Mucosa of descending colon (tissue), 3 donors: ENCODE data around the gene PSMD1. TPM values are rescaled to one million over a fixed set of nuclear protein-coding genes. Genes with fewer than 3 reads are reported as not detected.

Experiments
- ATAC-seq: fragments of 200-7000 bp; cut with Tn5 transposase; one replicate; pipeline ENCODE4 v1.9.1; 2020; ENCODE audit warnings: mild to moderate bottlenecking, moderate library complexity
- DNase-seq, 3 donors: peaks; one replicate each; pipeline ENCODE4 v3.0.0-alpha.2; 2020
- H3K36me3 ChIP-seq: fragments of 200-600 bp; one replicate; pipeline ENCODE4 v1.8.0; 2021; ENCODE audit warnings: low read depth, mild to moderate bottlenecking
- H3K4me1 ChIP-seq: fragments of 200-600 bp; one replicate; pipeline ENCODE4 v1.8.0; 2021; ENCODE audit warnings: low read depth, mild to moderate bottlenecking
- H3K4me3 ChIP-seq: fragments of 200-600 bp; one replicate; pipeline ENCODE4 v1.8.0; 2021; ENCODE audit warnings: mild to moderate bottlenecking
- H3K9me3 ChIP-seq: fragments of 200-600 bp; one replicate; pipeline ENCODE4 v1.8.0; 2021; ENCODE audit warnings: mild to moderate bottlenecking
- CTCF ChIP-seq: fragments of 200-600 bp; IDR thresholded peaks from one replicate; pipeline ENCODE4 v1.8.0; 2022; ENCODE audit warnings: antibody characterized with exemption, mild to moderate bottlenecking
- intact Hi-C, 2 donors: fragments of 100-400 bp; cut with DNase I in 1 of 2; cut with micrococcal nuclease in 1 of 2; formaldehyde crosslinking; loops; one replicate each; pipeline versions ENCODE4 v1.11.0 to v1.11.1; 2022; cut with DNase I, micrococcal nuclease
- total RNA-seq, 3 donors: library from RNA; stranded (reverse); fragmentation: NEBNext Ultra II Directional in 2 of 3; extraction: Animal tissue kit (Norgen Biotek cat#: 25700) in 2 of 3; gene quantifications; one replicate each; pipeline versions ENCODE4 v1.2.1 to v1.2.4, GENCODE V29; 2021 to 2023
- donor health status: DM: no; HTN: no; CAD: no; lungs with moderate emphysema.
- donor health status: DM: no; HTN: no; CAD: no.
- donor health status: DM: no; HTN: yes; CAD: no.

PSMD1 gene
- total RNA-seq, 3 donors from 2014 or later, result 68.1 to 90.4 (median 76.6) TPM

DNA sequence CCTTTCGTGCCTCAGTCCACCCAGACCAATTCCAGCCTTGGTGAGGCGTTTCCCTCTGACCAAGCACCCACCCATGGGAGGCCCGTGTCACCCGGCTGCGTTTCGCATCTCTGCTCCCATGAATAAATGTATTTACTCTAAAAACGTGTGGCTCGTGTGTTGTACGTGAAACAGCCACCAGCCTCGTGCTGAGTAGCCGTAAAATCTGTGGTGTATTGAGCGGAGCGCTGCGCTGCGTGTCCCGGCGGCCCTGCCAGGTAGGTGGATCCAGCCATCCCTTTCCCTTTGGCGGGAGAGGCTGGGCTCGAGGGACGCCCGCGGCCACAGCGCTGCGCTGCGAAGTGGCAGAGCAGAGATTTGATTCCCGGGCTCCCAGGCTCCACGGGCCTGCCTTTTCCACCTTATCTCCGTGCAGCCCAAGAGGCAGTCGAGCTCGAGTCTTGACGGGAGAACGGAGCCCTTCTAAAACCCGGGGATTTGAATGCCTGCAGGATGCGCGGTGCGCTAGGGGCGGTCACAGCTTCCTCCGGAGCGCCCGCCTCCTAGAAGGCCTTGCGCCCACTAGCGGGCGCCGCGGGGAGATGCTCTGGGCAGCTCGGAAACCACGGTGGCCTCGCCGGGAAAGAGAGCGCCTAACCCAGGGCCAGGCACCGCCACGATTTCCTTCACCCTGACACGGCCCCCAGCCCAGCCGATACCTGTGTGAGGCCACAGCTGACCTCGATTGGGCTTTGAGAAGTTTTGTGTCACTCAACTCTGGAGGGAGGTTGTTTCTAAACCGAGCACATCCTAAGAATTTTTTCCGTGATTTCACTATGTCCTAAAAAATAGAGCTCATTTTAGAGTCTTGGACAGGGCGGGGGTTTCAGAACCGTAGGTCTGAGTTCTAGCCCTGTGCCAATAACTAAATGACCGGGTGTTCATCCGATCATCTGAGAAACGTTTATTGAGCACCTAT lies 3.9 kb upstream of the PSMD1 start:
- Histone ChIP-seq H3K4me1 (peaks cover 32% of the 10 kb centered on the region), H3K9me3 (no peaks in the 10 kb centered on the region), H3K4me3 (peak overlapping the region; percentile 10), H3K36me3 (no peaks in the 10 kb centered on the region)
- peak; percentile 93 for TF ChIP-seq CTCF
- ATAC-seq (peak; percentile 75), DNase-seq (peak; percentile 88 to 90 (median 89))
- intact Hi-C loops, result no loop called here

DNA sequence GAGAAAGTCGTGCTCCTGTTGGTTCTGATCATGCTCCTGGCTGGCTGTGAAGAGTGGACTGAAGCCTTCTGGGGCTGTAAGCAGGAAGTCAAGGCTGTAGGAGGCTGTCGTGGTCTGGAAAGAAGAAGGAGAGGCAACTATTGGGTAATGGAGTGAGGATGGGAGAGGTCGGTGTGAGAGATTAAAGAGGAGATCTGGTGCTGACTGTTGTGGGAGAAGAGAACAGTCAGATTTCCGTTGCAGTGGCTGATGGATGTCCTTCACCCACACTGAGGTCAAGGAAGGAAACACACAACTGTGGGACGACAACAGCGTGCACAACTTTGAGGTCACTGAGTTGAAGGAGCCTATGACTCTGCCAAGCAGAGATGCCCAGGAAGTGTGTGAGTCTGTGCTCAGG lies 2.8 kb upstream of the PSMD1 start:
- no peak for DNase-seq
- no peak for TF ChIP-seq CTCF
- intact Hi-C loops, result no loop called here
- Histone ChIP-seq H3K4me1 (peaks cover 39% of the 10 kb centered on the region), H3K4me3 (no peak overlapping the region), H3K9me3 (no peaks in the 10 kb centered on the region), H3K36me3 (no peaks in the 10 kb centered on the region)
- no peak for ATAC-seq

DNA sequence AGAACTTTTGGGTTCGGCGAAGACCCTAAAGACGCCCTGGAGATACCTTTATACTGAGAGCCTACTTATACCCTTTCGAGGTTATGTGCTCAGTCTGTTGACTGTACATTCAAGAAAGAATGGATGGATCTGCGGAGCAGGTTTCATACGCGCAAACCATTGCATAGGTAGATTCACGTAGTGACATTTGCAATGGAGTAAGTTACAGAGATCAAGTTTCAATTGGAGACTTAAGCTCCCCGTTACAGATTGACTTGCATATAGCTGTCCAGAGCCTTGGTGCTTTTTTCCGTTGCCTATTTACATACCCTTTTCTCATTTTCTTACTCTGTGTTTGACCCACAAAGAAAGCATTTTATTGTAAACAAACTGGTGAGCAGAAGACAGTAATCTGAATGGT lies 923 bp downstream of the PSMD1 start:
- intact Hi-C loops, result no loop called here
- DNase-seq, result no peak
- no peak for TF ChIP-seq CTCF

DNA sequence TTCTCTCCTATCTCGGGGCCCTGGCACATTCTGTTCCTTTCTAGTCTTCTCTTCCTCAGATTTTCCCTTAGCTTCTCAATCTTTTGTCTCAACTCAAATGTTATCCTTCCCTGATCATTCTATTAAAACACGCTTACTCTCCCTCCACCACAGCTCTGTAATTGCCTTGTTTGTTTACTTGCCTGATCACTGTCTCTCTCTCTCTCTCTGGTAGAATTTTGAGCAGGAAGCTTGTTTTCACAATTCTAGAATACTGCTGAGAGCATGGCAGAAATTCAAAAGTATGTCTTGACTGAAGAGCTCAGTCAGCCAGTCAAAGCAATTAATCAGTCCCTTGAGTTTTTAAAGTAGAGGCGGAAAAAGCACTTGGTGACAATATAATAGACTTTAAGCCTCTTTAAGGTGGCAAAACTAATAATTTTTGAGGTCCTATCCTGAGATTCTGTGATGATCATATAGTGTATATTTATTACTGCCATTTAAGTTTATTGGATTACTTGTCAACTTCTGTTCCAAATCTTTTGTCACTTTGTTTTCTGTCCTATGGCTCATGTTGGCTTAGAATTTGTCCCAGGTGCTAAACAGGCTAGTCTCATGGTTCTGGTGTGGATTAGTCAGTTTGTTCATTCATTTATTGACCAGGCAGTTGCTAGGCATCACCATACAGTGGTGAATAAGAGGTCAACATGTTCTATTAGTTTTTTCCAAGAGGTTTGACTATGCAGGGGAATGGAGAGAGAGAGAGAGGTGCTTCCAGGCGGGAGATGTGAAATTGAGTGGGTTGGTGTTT lies 2.3 kb downstream of the PSMD1 start:
- H3K4me3 ChIP-seq, result no peak overlapping the region
- ATAC-seq, result no peak

More for the DNA sequence above, 923 bp downstream of the PSMD1 start:
- no peaks in the 10 kb centered on the region for H3K9me3 ChIP-seq
- H3K4me1 ChIP-seq, result peaks cover 22% of the 10 kb centered on the region
- no peaks in the 10 kb centered on the region for H3K36me3 ChIP-seq
- H3K4me3 ChIP-seq, result peak overlapping the region; percentile 98
- ATAC-seq, result no peak

GRCh38 chr2:231059756-231060155 lies 3.1 kb downstream of the PSMD1 start:
- H3K4me1 ChIP-seq, result peaks cover 22% of the 10 kb centered on the region
- no peaks in the 10 kb centered on the region for H3K9me3 ChIP-seq
- intact Hi-C loops, result no loop called here
- ATAC-seq (no peak), DNase-seq (no peak)
- H3K36me3 ChIP-seq, result no peaks in the 10 kb centered on the region
- no peak for TF ChIP-seq CTCF
- no peak overlapping the region for H3K4me3 ChIP-seq

More for the DNA sequence above, 2.3 kb downstream of the PSMD1 start:
- no peaks in the 10 kb centered on the region for H3K36me3 ChIP-seq
- intact Hi-C loops, result no loop called here
- DNase-seq, result no peak
- H3K9me3 ChIP-seq, result no peaks in the 10 kb centered on the region
- no peak for TF ChIP-seq CTCF
- H3K4me1 ChIP-seq, result peaks cover 22% of the 10 kb centered on the region
